ENCODE measurements around the gene OR2AK2. TPM values are rescaled to one million over a fixed set of nuclear protein-coding genes. Genes with fewer than 3 reads are reported as not detected.

Gene OR2AK2
- total RNA-seq, 1 donor from 2014 or later, result not detected

GRCh38 chr1:247998811-247999210 lies 33.8 kb downstream of the OR2AK2 start:
- H3K79me2 ChIP-seq (ENCODE audit: low read depth), result no peaks in the 10 kb centered on the region
- Mint-ChIP-seq H3K9me3 (peaks cover 8% of the 10 kb centered on the region), H3K4me3 (no peak overlapping the region), H3K4me1 (no peaks in the 10 kb centered on the region), H3K27ac (no peak overlapping the region), H3K27me3 (ENCODE audit: insufficient read depth, low read depth) (no peaks in the 10 kb centered on the region), H3K36me3 (no peaks in the 10 kb centered on the region)
- H3K4me3 ChIP-seq, result no peak overlapping the region
- H2AFZ ChIP-seq (replicated peaks), result no peak overlapping the region
- no peaks in the 10 kb centered on the region for H3K27me3 ChIP-seq
- H3K27ac ChIP-seq, result no peak overlapping the region
- TF ChIP-seq EZH2phosphoT487 (IDR thresholded peaks at IDR 0.05) (no peak), EZH2 (IDR thresholded peaks at IDR 0.05) (no peak), CTCF (IDR thresholded peaks at IDR 0.05) (no peak)
- no peaks in the 10 kb centered on the region for H3F3A ChIP-seq (ENCODE audit: low read depth)
- no peaks in the 10 kb centered on the region for H4K20me1 ChIP-seq (ENCODE audit: low read depth)
- no peaks in the 10 kb centered on the region for H3K4me1 ChIP-seq
- H3K9ac ChIP-seq, result no peak overlapping the region
- H3K4me2 ChIP-seq, result no peak overlapping the region
- DNase-seq (ENCODE audit: low spot score), result no peak
- no peaks in the 10 kb centered on the region for H3K36me3 ChIP-seq
- peaks cover 36% of the 10 kb centered on the region for H3K9me3 ChIP-seq (ENCODE audit: low read depth)

GRCh38 chr1:248000169-248000568 lies 35.1 kb downstream of the OR2AK2 start:
- Mint-ChIP-seq H3K4me3 (no peak overlapping the region), H3K4me1 (no peaks in the 10 kb centered on the region), H3K36me3 (no peaks in the 10 kb centered on the region), H3K9me3 (peaks cover 8% of the 10 kb centered on the region), H3K27me3 (ENCODE audit: insufficient read depth, low read depth) (no peaks in the 10 kb centered on the region), H3K27ac (no peak overlapping the region)
- H3K9ac ChIP-seq, result no peak overlapping the region
- no peaks in the 10 kb centered on the region for H3K79me2 ChIP-seq (ENCODE audit: low read depth)
- no peak overlapping the region for H3K4me2 ChIP-seq
- no peak overlapping the region for H3K27ac ChIP-seq
- TF ChIP-seq EZH2 (IDR thresholded peaks at IDR 0.05), result no peak
- H2AFZ ChIP-seq (replicated peaks), result no peak overlapping the region
- H3K4me1 ChIP-seq, result no peaks in the 10 kb centered on the region
- H3K9me3 ChIP-seq (ENCODE audit: low read depth), result peaks cover 39% of the 10 kb centered on the region
- H3K4me3 ChIP-seq, result no peak overlapping the region
- DNase-seq (ENCODE audit: low spot score), result no peak
- H4K20me1 ChIP-seq (ENCODE audit: low read depth), result no peaks in the 10 kb centered on the region
- no peaks in the 10 kb centered on the region for H3K27me3 ChIP-seq
- no peaks in the 10 kb centered on the region for H3F3A ChIP-seq (ENCODE audit: low read depth)
- H3K36me3 ChIP-seq, result no peaks in the 10 kb centered on the region

GRCh38 chr1:248007778-248008177 lies 42.7 kb downstream of the OR2AK2 start:
- peaks cover 34% of the 10 kb centered on the region for H3K9me3 ChIP-seq (ENCODE audit: low read depth)
- no peaks in the 10 kb centered on the region for H3K36me3 Mint-ChIP-seq
- H3K9me3 Mint-ChIP-seq, result peaks cover 40% of the 10 kb centered on the region

More at GRCh38 chr1:248007778-248008177, 42.7 kb downstream of the OR2AK2 start:
- TF ChIP-seq CTCF (IDR thresholded peaks at IDR 0.05) (no peak), EZH2phosphoT487 (IDR thresholded peaks at IDR 0.05) (no peak), EZH2 (IDR thresholded peaks at IDR 0.05) (no peak)
- Histone ChIP-seq H3K27ac (no peak overlapping the region), H3K4me3 (no peak overlapping the region), H3K4me2 (no peak overlapping the region), H3F3A (ENCODE audit: low read depth) (no peaks in the 10 kb centered on the region), H2AFZ (replicated peaks) (no peak overlapping the region), H3K27me3 (no peaks in the 10 kb centered on the region), H3K4me1 (no peaks in the 10 kb centered on the region), H3K36me3 (no peaks in the 10 kb centered on the region), H4K20me1 (ENCODE audit: low read depth) (no peaks in the 10 kb centered on the region), H3K79me2 (ENCODE audit: low read depth) (no peaks in the 10 kb centered on the region), H3K9ac (no peak overlapping the region)
- Mint-ChIP-seq H3K27ac (no peak overlapping the region), H3K4me3 (no peak overlapping the region), H3K4me1 (no peaks in the 10 kb centered on the region), H3K27me3 (ENCODE audit: insufficient read depth, low read depth) (no peaks in the 10 kb centered on the region)
- DNase-seq (ENCODE audit: low spot score), result no peak

Data from neural progenitor cell (in vitro differentiated cells).